Ishikawa (cell line): ENCODE results near the gene SDF2L1.

Source experiments
- CEBPB ChIP-seq: IDR thresholded peaks from 2 replicates; pipeline ENCODE4 v1.6.1; 2012
- EP300 ChIP-seq: IDR thresholded peaks from 2 replicates; pipeline ENCODE4 v1.6.1; 2012; ENCODE audit warnings: borderline replicate concordance
- RAD21 ChIP-seq: IDR thresholded peaks from 2 replicates; pipeline ENCODE4 v1.6.1; 2012; ENCODE audit warnings: low read depth
- TAF1 ChIP-seq: IDR thresholded peaks from 2 replicates; pipeline ENCODE4 v1.6.1; 2012; ENCODE audit warnings: low read depth, mild to moderate bottlenecking
- YY1 ChIP-seq: IDR thresholded peaks from 2 replicates; pipeline ENCODE4 v1.6.1; 2012; ENCODE audit warnings: low read depth
- TF ChIP-seq, protein P1 (sequence below): IDR thresholded peaks from 2 replicates; pipeline ENCODE4 v1.6.1; 2012; ENCODE audit warnings: low read depth, mild to moderate bottlenecking

DNA sequence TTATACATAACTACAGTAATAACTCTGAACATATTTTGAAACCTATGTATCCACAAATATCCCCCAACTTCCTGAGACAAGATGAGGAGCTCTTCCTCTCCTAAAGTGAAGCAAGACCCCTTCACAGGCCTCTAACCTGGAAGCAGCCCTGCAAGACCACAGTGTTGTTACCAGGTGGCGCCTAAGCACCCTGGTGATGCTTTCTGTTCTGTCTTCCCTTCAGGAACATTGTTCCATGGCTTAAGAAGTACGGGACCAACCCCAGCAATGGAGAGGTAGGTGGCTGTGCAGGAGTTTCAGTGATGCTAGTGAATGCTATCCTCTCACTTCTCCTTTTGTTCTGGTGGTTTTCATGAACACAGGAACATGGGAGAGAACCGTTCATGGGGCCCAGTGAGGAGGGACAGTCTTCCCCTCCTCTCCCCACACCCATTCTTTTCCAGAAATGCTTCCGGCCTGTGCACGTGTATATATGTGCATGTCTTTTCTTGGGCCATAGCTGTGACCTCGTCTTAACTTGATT, 30.1 kb downstream of the SDF2L1 start:
- TF ChIP-seq TAF1, result no peak
- TF ChIP-seq, protein P1, sequence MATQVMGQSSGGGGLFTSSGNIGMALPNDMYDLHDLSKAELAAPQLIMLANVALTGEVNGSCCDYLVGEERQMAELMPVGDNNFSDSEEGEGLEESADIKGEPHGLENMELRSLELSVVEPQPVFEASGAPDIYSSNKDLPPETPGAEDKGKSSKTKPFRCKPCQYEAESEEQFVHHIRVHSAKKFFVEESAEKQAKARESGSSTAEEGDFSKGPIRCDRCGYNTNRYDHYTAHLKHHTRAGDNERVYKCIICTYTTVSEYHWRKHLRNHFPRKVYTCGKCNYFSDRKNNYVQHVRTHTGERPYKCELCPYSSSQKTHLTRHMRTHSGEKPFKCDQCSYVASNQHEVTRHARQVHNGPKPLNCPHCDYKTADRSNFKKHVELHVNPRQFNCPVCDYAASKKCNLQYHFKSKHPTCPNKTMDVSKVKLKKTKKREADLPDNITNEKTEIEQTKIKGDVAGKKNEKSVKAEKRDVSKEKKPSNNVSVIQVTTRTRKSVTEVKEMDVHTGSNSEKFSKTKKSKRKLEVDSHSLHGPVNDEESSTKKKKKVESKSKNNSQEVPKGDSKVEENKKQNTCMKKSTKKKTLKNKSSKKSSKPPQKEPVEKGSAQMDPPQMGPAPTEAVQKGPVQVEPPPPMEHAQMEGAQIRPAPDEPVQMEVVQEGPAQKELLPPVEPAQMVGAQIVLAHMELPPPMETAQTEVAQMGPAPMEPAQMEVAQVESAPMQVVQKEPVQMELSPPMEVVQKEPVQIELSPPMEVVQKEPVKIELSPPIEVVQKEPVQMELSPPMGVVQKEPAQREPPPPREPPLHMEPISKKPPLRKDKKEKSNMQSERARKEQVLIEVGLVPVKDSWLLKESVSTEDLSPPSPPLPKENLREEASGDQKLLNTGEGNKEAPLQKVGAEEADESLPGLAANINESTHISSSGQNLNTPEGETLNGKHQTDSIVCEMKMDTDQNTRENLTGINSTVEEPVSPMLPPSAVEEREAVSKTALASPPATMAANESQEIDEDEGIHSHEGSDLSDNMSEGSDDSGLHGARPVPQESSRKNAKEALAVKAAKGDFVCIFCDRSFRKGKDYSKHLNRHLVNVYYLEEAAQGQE, result no peak
- TF ChIP-seq YY1, result no peak
- no peak for TF ChIP-seq RAD21
- TF ChIP-seq CEBPB, result no peak
- TF ChIP-seq EP300, result no peak
